HG03095 (cell line): ENCODE data around the gene RREB1.

Experiments
- ATAC-seq: cut with Tn5 transposase; IDR thresholded peaks from one replicate; pipeline ENCODE4 v1.9.1; 2021; ENCODE audit warnings: moderate library complexity; ENCODE audit not compliant: unreplicated experiment

Gene RREB1

GRCh38 chr6:7163661-7164071 is 55.9 kb downstream of the RREB1 start:
- no peak for ATAC-seq

GRCh38 chr6:7164536-7165001 is 56.8 kb downstream of the RREB1 start:
- ATAC-seq = no peak

GRCh38 chr6:7165002-7165889 is 57.5 kb downstream of the RREB1 start:
- no peak for ATAC-seq

GRCh38 chr6:7165890-7166267 is 58.1 kb downstream of the RREB1 start:
- no peak for ATAC-seq

- ATAC-seq = no peak
Observed at GRCh38 chr6:7166410-7167293, 58.9 kb downstream of the RREB1 start.

GRCh38 chr6:7169296-7169721 is 61.5 kb downstream of the RREB1 start:
- no peak for ATAC-seq

- ATAC-seq = no peak
Observed at GRCh38 chr6:7170117-7170732, 62.5 kb downstream of the RREB1 start.

- ATAC-seq = peak; percentile 53
Observed at GRCh38 chr6:7171119-7171518, 63.4 kb downstream of the RREB1 start.

- ATAC-seq = no peak
Observed at GRCh38 chr6:7171733-7172132, 64.0 kb downstream of the RREB1 start.

- no peak for ATAC-seq
Observed at GRCh38 chr6:7172649-7173048, 64.9 kb downstream of the RREB1 start.

- ATAC-seq = no peak
Observed at GRCh38 chr6:7173843-7174503, 66.2 kb downstream of the RREB1 start.

GRCh38 chr6:7175462-7175861 is 67.7 kb downstream of the RREB1 start:
- no peak for ATAC-seq

- no peak for ATAC-seq
Observed at GRCh38 chr6:7176208-7176607, 68.4 kb downstream of the RREB1 start.

GRCh38 chr6:7178280-7178679 is 70.5 kb downstream of the RREB1 start:
- ATAC-seq = no peak

- ATAC-seq = no peak
Observed at GRCh38 chr6:7180751-7181150, 73.0 kb downstream of the RREB1 start.

GRCh38 chr6:7183707-7184106 is 75.9 kb downstream of the RREB1 start:
- ATAC-seq = no peak

GRCh38 chr6:7184502-7184901 is 76.7 kb downstream of the RREB1 start:
- no peak for ATAC-seq

GRCh38 chr6:7185561-7185960 is 77.8 kb downstream of the RREB1 start:
- no peak for ATAC-seq

GRCh38 chr6:7188492-7188891 is 80.7 kb downstream of the RREB1 start:
- peak; percentile 86 for ATAC-seq

- ATAC-seq = no peak
Observed at GRCh38 chr6:7189101-7189758, 81.5 kb downstream of the RREB1 start.
